KMS-11 (cell line): Measurements from ENCODE around the gene SETBP1.

ENCODE experiments used
- H2AFZ ChIP-seq: fragments of 200-600 bp; sonication (generic); 2 replicates; pipeline ENCODE4 v1.6.1; 2016; ENCODE audit warnings: antibody characterized with exemption, mixed run types, low read depth
- H3K27ac ChIP-seq: fragments of 200-600 bp; sonication (generic); 2 replicates; pipeline ENCODE4 v1.6.1; 2016; ENCODE audit warnings: mild to moderate bottlenecking, mixed run types
- H3K27me3 ChIP-seq: fragments of 200-600 bp; sonication (generic); 2 replicates; pipeline ENCODE4 v1.6.1; 2017; ENCODE audit warnings: mild to moderate bottlenecking, low read depth, mixed run types, moderate library complexity; ENCODE audit not compliant: insufficient read depth
- H3K36me3 ChIP-seq: fragments of 200-600 bp; sonication (generic); 2 replicates; pipeline ENCODE4 v1.6.1; 2017; ENCODE audit warnings: mild to moderate bottlenecking, mixed run types; ENCODE audit not compliant: insufficient read depth
- H3K4me1 ChIP-seq: fragments of 200-600 bp; sonication (generic); 2 replicates; pipeline ENCODE4 v1.6.1; 2016; ENCODE audit warnings: mild to moderate bottlenecking, low read depth, mixed run types; ENCODE audit not compliant: poor library complexity, severe bottlenecking
- H3K4me2 ChIP-seq: fragments of 200-600 bp; sonication (generic); 2 replicates; pipeline ENCODE4 v1.7.0; 2016; ENCODE audit warnings: mild to moderate bottlenecking, mixed run types
- H3K4me3 ChIP-seq: fragments of 200-600 bp; sonication (generic); IDR thresholded peaks from 2 replicates; pipeline ENCODE4 v1.6.1; 2017; ENCODE audit warnings: low read depth, low read length, mixed read lengths; ENCODE audit not compliant: insufficient read depth
- H3K79me2 ChIP-seq: fragments of 200-600 bp; sonication (generic); 2 replicates; pipeline ENCODE4 v1.6.1; 2016; ENCODE audit warnings: low read depth, mixed run types; ENCODE audit not compliant: insufficient read depth
- H3K9ac ChIP-seq: fragments of 200-600 bp; sonication (generic); 2 replicates; pipeline ENCODE4 v1.6.1; 2016; ENCODE audit warnings: mild to moderate bottlenecking, mixed run types
- H4K20me1 ChIP-seq: fragments of 200-600 bp; sonication (generic); 2 replicates; pipeline ENCODE4 v1.6.1; 2016; ENCODE audit warnings: mild to moderate bottlenecking, mixed run types; ENCODE audit not compliant: insufficient read depth
- TF ChIP-seq, protein P1 (sequence below): fragments of 200-600 bp; sonication (generic); conservative IDR thresholded peaks from 2 replicates; pipeline ENCODE4 v1.6.1; 2017; ENCODE audit warnings: low read depth, mild to moderate bottlenecking, antibody characterized with exemption, low read length, moderate library complexity, mixed read lengths

Gene SETBP1

DNA sequence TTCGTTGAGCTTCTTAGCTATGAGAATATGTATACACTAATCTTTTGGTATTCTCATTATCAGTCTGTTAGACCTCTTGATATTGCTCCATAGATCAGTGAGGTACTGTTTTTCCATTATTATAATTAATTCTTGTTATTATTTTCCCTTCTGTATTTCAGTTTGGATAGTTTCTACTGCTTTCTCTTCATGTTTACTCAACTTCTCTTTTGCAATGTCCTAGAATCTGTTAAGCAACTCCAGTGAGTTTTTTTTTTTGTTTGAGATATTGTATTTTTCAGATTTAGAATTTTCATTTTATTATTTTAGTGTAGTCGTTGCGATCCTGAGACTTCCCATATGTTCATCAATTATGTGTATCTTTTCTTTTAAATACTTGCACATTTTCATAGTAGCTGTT, 260.8 kb downstream of the SETBP1 start:
- H4K20me1 ChIP-seq: no peaks in the 10 kb centered on the region
- no peaks in the 10 kb centered on the region for H3K36me3 ChIP-seq
- H2AFZ ChIP-seq: no peak overlapping the region
- H3K4me3 ChIP-seq: no peak overlapping the region
- no peak overlapping the region for H3K4me2 ChIP-seq
- no peaks in the 10 kb centered on the region for H3K4me1 ChIP-seq
- H3K9ac ChIP-seq: no peak overlapping the region
- TF ChIP-seq, protein P1, sequence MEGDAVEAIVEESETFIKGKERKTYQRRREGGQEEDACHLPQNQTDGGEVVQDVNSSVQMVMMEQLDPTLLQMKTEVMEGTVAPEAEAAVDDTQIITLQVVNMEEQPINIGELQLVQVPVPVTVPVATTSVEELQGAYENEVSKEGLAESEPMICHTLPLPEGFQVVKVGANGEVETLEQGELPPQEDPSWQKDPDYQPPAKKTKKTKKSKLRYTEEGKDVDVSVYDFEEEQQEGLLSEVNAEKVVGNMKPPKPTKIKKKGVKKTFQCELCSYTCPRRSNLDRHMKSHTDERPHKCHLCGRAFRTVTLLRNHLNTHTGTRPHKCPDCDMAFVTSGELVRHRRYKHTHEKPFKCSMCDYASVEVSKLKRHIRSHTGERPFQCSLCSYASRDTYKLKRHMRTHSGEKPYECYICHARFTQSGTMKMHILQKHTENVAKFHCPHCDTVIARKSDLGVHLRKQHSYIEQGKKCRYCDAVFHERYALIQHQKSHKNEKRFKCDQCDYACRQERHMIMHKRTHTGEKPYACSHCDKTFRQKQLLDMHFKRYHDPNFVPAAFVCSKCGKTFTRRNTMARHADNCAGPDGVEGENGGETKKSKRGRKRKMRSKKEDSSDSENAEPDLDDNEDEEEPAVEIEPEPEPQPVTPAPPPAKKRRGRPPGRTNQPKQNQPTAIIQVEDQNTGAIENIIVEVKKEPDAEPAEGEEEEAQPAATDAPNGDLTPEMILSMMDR: no peak
- no peak overlapping the region for H3K27ac ChIP-seq
- H3K79me2 ChIP-seq: peaks cover 28% of the 10 kb centered on the region; the same call in 1 of the 2 replicates
- no peaks in the 10 kb centered on the region for H3K27me3 ChIP-seq

GRCh38 chr18:44942073-44942472, 261.4 kb downstream of the SETBP1 start:
- no peak overlapping the region for H3K9ac ChIP-seq
- H3K4me3 ChIP-seq: no peak overlapping the region
- no peak overlapping the region for H3K27ac ChIP-seq
- TF ChIP-seq, protein P1: no peak
- H3K4me2 ChIP-seq: no peak overlapping the region
- H3K79me2 ChIP-seq: peaks cover 28% of the 10 kb centered on the region; the same call in 1 of the 2 replicates
- no peaks in the 10 kb centered on the region for H3K4me1 ChIP-seq
- H4K20me1 ChIP-seq: no peaks in the 10 kb centered on the region
- no peaks in the 10 kb centered on the region for H3K36me3 ChIP-seq
- H2AFZ ChIP-seq: no peak overlapping the region
- no peaks in the 10 kb centered on the region for H3K27me3 ChIP-seq

- no peak overlapping the region for H2AFZ ChIP-seq
- peaks cover 28% of the 10 kb centered on the region; the same call in 1 of the 2 replicates for H3K79me2 ChIP-seq
- H3K27ac ChIP-seq: no peak overlapping the region
- no peaks in the 10 kb centered on the region for H3K4me1 ChIP-seq
- H3K27me3 ChIP-seq: no peaks in the 10 kb centered on the region
- H3K4me2 ChIP-seq: no peak overlapping the region
- H3K9ac ChIP-seq: no peak overlapping the region
- no peak overlapping the region for H3K4me3 ChIP-seq
- TF ChIP-seq, protein P1: no peak
- no peaks in the 10 kb centered on the region for H3K36me3 ChIP-seq
- H4K20me1 ChIP-seq: no peaks in the 10 kb centered on the region
Measured at GRCh38 chr18:44943311-44943881, 262.7 kb downstream of the SETBP1 start.

- no peaks in the 10 kb centered on the region for H4K20me1 ChIP-seq
- no peaks in the 10 kb centered on the region for H3K27me3 ChIP-seq
- no peak overlapping the region for H3K27ac ChIP-seq
- H2AFZ ChIP-seq: no peak overlapping the region
- H3K4me3 ChIP-seq: no peak overlapping the region
- TF ChIP-seq, protein P1: no peak
- H3K36me3 ChIP-seq: no peaks in the 10 kb centered on the region
- H3K79me2 ChIP-seq: peaks cover 28% of the 10 kb centered on the region; the same call in 1 of the 2 replicates
- H3K9ac ChIP-seq: no peak overlapping the region
- no peaks in the 10 kb centered on the region for H3K4me1 ChIP-seq
- H3K4me2 ChIP-seq: no peak overlapping the region
Measured at GRCh38 chr18:44944461-44944860, 263.8 kb downstream of the SETBP1 start.
